ENCODE measurements around the gene TBC1D2. TPM values are rescaled to one million over a fixed set of nuclear protein-coding genes. Genes with fewer than 3 reads are reported as not detected.
"Not testable (repeated sequence)": the region's sequence is repeated elsewhere in the genome, so short reads cannot be mapped to it uniquely, and the experiment has no call there.

TBC1D2 gene
- total RNA-seq, 4 donors from 2014 or later = 2.5 to 10.9 (median 7.5) TPM

DNA sequence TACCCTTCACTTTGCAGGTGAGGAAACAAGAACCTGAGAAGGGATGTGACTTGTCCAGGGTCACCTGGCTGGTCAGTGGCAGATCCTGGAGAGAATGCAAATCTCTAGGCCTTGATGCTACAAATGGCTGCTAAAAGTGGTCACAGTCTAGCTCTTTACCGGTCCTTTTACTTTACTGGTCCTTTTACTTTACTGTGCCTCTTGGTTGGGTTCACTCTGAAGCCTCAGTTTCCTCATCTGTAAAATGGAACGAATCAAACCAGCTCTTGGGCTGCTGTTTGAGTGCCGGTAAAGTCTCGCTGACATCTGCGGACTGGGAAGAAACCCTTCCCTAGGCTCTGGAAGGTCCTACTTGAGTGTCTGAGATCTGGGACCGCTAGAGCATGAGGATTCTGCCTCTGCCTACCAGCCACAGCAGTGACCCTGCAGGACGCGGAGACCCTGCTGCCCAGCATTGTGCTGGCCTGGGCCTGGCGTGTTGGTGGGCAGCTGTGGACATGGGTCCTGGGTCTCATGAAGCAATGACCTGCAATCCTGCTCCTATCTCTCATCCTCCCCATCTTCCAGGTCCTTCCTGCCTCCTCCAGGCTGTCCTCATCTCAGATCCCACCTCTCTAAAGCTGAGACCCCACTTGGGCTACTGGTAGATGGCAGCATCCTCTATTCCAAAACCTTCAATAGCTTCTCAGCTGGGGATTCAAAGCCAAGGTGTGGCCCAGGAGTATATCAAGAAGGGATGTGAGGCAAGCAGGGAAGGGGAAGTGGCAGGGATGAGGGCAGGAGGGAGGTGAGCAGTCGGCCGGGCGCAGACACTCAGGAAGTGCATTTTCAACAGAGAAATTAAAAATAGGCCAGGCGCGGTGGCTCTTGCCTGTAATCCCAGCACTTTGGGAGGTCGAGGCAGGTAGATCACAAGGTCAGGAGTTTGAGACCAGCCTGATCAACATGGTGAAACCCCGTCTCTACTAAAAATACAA is 76.3 kb downstream of the TBC1D2 start:
- no peaks in the 10 kb centered on the region for H3K4me1 ChIP-seq
- H3K36me3 ChIP-seq = no peaks in the 10 kb centered on the region
- no peaks in the 10 kb centered on the region for H3K9me3 ChIP-seq
- H3K27me3 ChIP-seq = no peaks in the 10 kb centered on the region
- intact Hi-C loops (cut with DNase I; ENCODE audit: low total_unique reads) = no loop called here
- no peak overlapping the region for H3K4me3 ChIP-seq
- H3K27ac ChIP-seq = no peak overlapping the region
- no peak for DNase-seq
- no peak for TF ChIP-seq POLR2A (IDR thresholded peaks at IDR 0.05)
- no peak for TF ChIP-seq CTCF (IDR thresholded peaks at IDR 0.05)

- H3K27ac ChIP-seq = no peak overlapping the region
- H3K4me1 ChIP-seq = no peaks in the 10 kb centered on the region
- H3K9me3 ChIP-seq = no peaks in the 10 kb centered on the region
- no peaks in the 10 kb centered on the region for H3K27me3 ChIP-seq
- TF ChIP-seq CTCF (IDR thresholded peaks at IDR 0.05) = no peak
- no peak for TF ChIP-seq POLR2A (IDR thresholded peaks at IDR 0.05)
- H3K4me3 ChIP-seq = no peak overlapping the region
- intact Hi-C loops (cut with DNase I; ENCODE audit: low total_unique reads) = no loop called here
- DNase-seq = no peak
- no peaks in the 10 kb centered on the region for H3K36me3 ChIP-seq
Measured at GRCh38 chr9:98176391-98177259, 78.8 kb downstream of the TBC1D2 start.

- intact Hi-C loops (cut with DNase I; ENCODE audit: low total_unique reads) = no loop called here
- TF ChIP-seq CTCF (IDR thresholded peaks at IDR 0.05) = no peak
- TF ChIP-seq POLR2A (IDR thresholded peaks at IDR 0.05) = no peak
- Histone ChIP-seq H3K9me3 (no peaks in the 10 kb centered on the region), H3K36me3 (no peaks in the 10 kb centered on the region), H3K27me3 (no peaks in the 10 kb centered on the region), H3K4me3 (no peak overlapping the region), H3K27ac (no peak overlapping the region), H3K4me1 (no peaks in the 10 kb centered on the region)
- no peak for DNase-seq
Measured at GRCh38 chr9:98175762-98176161, 79.7 kb downstream of the TBC1D2 start.

DNA sequence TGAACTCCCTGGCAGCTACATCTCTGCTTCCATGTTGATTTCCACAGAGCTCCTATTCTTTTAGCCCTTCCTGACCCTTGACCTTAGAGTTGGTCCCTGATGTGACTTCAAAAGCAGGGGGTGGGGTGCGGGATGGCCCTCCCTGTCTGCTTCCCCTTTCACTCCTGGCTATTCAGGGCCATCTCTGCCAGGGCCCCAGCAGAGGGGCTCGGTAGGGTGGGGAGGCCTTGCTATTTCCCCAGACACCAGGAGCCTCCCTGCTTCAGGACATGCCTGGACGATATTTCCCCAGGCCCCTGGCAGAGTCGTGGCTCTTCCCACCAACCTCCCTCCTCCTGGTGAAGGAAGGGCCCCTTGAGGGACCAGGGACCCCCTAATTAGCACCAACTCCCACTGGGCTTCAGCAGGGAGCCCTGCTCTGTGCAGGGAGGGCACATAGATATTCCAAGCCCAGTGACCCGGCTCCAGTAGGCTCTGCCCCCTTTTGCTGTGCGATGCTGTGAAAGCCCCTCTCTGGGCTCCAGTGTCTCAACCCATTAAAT is 80.3 kb downstream of the TBC1D2 start:
- H3K27ac ChIP-seq = no peak overlapping the region
- DNase-seq = no peak
- intact Hi-C loops (cut with DNase I; ENCODE audit: low total_unique reads) = no loop called here

DNA sequence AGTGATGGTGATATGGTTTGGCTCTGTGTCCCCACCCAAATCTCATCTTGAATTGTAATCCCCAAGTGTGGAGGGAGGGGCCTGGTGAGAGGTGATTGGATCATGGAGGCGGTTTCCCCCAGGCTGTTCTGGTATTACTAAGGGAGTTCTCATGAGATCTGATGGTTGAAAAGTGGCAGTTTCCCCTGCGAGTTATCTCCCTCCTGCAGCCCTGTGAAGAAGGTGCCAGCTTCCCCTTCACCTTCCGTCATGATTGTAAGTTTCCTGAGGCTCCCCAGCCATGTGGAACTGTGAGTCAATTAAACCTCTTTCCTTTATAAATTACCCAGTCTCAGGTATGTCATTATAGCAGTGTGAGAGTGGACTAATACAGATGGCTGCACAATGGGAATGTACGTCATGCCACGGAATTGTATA is 80.9 kb downstream of the TBC1D2 start:
- H3K9me3 ChIP-seq; H3K27ac ChIP-seq; intact Hi-C loops (cut with DNase I; ENCODE audit: low total_unique reads); H3K27me3 ChIP-seq; H3K36me3 ChIP-seq; H3K4me1 ChIP-seq; H3K4me3 ChIP-seq: not testable (repeated sequence)
- DNase-seq = peak in 1 of 2 donors; percentile 43

More for the DNA sequence above, 80.3 kb downstream of the TBC1D2 start:
- H3K4me3 ChIP-seq = no peak overlapping the region
- no peaks in the 10 kb centered on the region for H3K27me3 ChIP-seq
- H3K9me3 ChIP-seq = no peaks in the 10 kb centered on the region
- H3K36me3 ChIP-seq = no peaks in the 10 kb centered on the region
- no peaks in the 10 kb centered on the region for H3K4me1 ChIP-seq
- TF ChIP-seq POLR2A (IDR thresholded peaks at IDR 0.05) (no peak), CTCF (IDR thresholded peaks at IDR 0.05) (no peak)

Measured in uterus (tissue), 4 donors.